GM23338 (cell line): ENCODE measurements around the gene LRIG1. TPM values are rescaled to one million over a fixed set of nuclear protein-coding genes. Genes with fewer than 3 reads are reported as not detected.

Experiments used
- ATAC-seq: fragments of 200-7000 bp; cut with Tn5 transposase; 3 replicates; pipeline ENCODE4 v1.9.1; 2020
- DNase-seq: peaks from one replicate; pipeline ENCODE4 v3.0.0-alpha.2; 2015; ENCODE audit warnings: low spot score
- H2AFZ ChIP-seq: fragments of 200-600 bp; sonication (generic); 2 replicates; pipeline ENCODE4 v1.8.0; 2016; ENCODE audit warnings: antibody characterized with exemption, mild to moderate bottlenecking, moderate library complexity
- H3F3A ChIP-seq: fragments of 200-600 bp; sonication (generic); replicated peaks from 2 replicates; pipeline ENCODE4 v1.8.0; 2017; ENCODE audit warnings: antibody characterized with exemption, mixed run types, low read depth
- H3K27ac ChIP-seq: fragments of 200-600 bp; sonication (generic); 2 replicates; pipeline ENCODE4 v1.6.1; 2016; ENCODE audit warnings: low read depth
- H3K27me3 ChIP-seq: fragments of 200-600 bp; sonication (generic); 2 replicates; pipeline ENCODE4 v1.8.0; 2016; ENCODE audit warnings: mild to moderate bottlenecking, mixed run types, moderate library complexity; ENCODE audit not compliant: insufficient read depth
- H3K36me3 ChIP-seq: fragments of 200-600 bp; sonication (generic); 2 replicates; pipeline ENCODE4 v1.8.0; 2016; ENCODE audit warnings: mild to moderate bottlenecking; ENCODE audit not compliant: insufficient read depth
- H3K4me1 ChIP-seq: fragments of 200-600 bp; sonication (generic); 2 replicates; pipeline ENCODE4 v1.8.0; 2016; ENCODE audit warnings: mild to moderate bottlenecking, moderate library complexity; ENCODE audit not compliant: insufficient read depth
- H3K4me2 ChIP-seq: fragments of 200-600 bp; sonication (generic); 2 replicates; pipeline ENCODE4 v1.7.1; 2017; ENCODE audit warnings: mixed run types
- H3K4me3 ChIP-seq: fragments of 200-600 bp; sonication (generic); 2 replicates; pipeline ENCODE4 v1.6.1; 2016; ENCODE audit warnings: mixed run types
- H3K79me2 ChIP-seq: fragments of 200-600 bp; sonication (generic); replicated peaks from 2 replicates; pipeline ENCODE4 v1.8.0; 2017; ENCODE audit warnings: mild to moderate bottlenecking; ENCODE audit not compliant: insufficient read depth
- H3K9me2 ChIP-seq: fragments of 200-600 bp; sonication (generic); 2 replicates; pipeline ENCODE4 v1.8.0; 2017; ENCODE audit not compliant: insufficient read depth
- H4K20me1 ChIP-seq: fragments of 200-600 bp; sonication (generic); replicated peaks from 2 replicates; pipeline ENCODE4 v1.8.0; 2017; ENCODE audit warnings: mild to moderate bottlenecking; ENCODE audit not compliant: insufficient read depth
- H3K27ac Mint-ChIP-seq: 2 replicates; pipeline ENCODE4 v1.8.0; 2020; ENCODE audit warnings: inconsistent platforms, mild to moderate bottlenecking, moderate library complexity, mixed read lengths
- H3K27me3 Mint-ChIP-seq: 3 replicates; pipeline ENCODE4 v1.8.0; 2022; ENCODE audit warnings: low read depth, mild to moderate bottlenecking, moderate library complexity, mixed read lengths, inconsistent platforms; ENCODE audit not compliant: insufficient read depth, poor library complexity
- H3K36me3 Mint-ChIP-seq: 3 replicates; pipeline ENCODE4 v1.8.0; 2021; ENCODE audit warnings: low read depth, mild to moderate bottlenecking, inconsistent platforms, moderate library complexity, mixed read lengths
- H3K4me1 Mint-ChIP-seq: 3 replicates; pipeline ENCODE4 v1.8.0; 2020; ENCODE audit warnings: mild to moderate bottlenecking, inconsistent platforms, mixed read lengths
- H3K4me3 Mint-ChIP-seq: 3 replicates; pipeline ENCODE4 v1.8.0; 2021; ENCODE audit warnings: moderate library complexity, mild to moderate bottlenecking, inconsistent platforms, mixed read lengths
- H3K9me3 Mint-ChIP-seq: 3 replicates; pipeline ENCODE4 v1.8.0; 2020; ENCODE audit warnings: moderate library complexity, mild to moderate bottlenecking, inconsistent platforms, mixed read lengths
- CTCF ChIP-seq, 2 experiments: fragments of 200-600 bp in 1 of 2; sonication (generic) in 1 of 2; conservative IDR thresholded peaks; 2 replicates each; pipeline versions ENCODE4 v1.5.1 to v1.6.1; 2016 to 2017; ENCODE audit warnings: antibody characterized with exemption in 2 of 2, low read depth in 2 of 2, mild to moderate bottlenecking in 2 of 2, moderate library complexity in 1 of 2
- ETS1 ChIP-seq: IDR thresholded peaks from 2 replicates; pipeline ENCODE4 v1.6.1; 2016; ENCODE audit warnings: antibody characterized with exemption
- EZH2phosphoT487 ChIP-seq: fragments of 200-600 bp; sonication (generic); IDR thresholded peaks from one replicate; pipeline ENCODE4 v1.8.1; 2018; ENCODE audit warnings: antibody characterized with exemption; ENCODE audit not compliant: unreplicated experiment
- NANOG ChIP-seq: IDR thresholded peaks from 2 replicates; pipeline ENCODE4 v1.6.1; 2016; ENCODE audit warnings: antibody characterized with exemption, borderline replicate concordance
- POLR2AphosphoS5 ChIP-seq: IDR thresholded peaks from 2 replicates; pipeline ENCODE4 v1.6.1; 2016; ENCODE audit warnings: antibody characterized with exemption, low read depth
- REST ChIP-seq: IDR thresholded peaks from one replicate; pipeline ENCODE4 v1.6.1; 2018; ENCODE audit warnings: antibody characterized with exemption; ENCODE audit not compliant: unreplicated experiment
- STAT1 ChIP-seq: IDR thresholded peaks from one replicate; pipeline ENCODE4 v1.6.1; 2016; ENCODE audit warnings: antibody characterized with exemption; ENCODE audit not compliant: unreplicated experiment
- ZNF114 ChIP-seq: fragments of 250-450 bp; sonication (Bioruptor Pico); IDR thresholded peaks from 2 replicates; pipeline ENCODE4 v1.5.0; 2020; ENCODE audit warnings: mild to moderate bottlenecking, moderate library complexity
- ZNF331 ChIP-seq: fragments of 250-450 bp; sonication (Bioruptor Pico); IDR thresholded peaks from 2 replicates; pipeline ENCODE4 v1.5.0; 2020; ENCODE audit warnings: low read depth, mild to moderate bottlenecking, moderate library complexity
- polyA plus RNA-seq: library from polyadenylated mRNA; unstranded; fragments of >200 nt; fragmentation: Nextera tagmentation; extraction: Ambion mirVana; gene quantifications from 2 replicates; pipeline ENCODE4 v1.2.1, GENCODE V29; 2016
- total RNA-seq: library from RNA; depleted of rRNA; stranded (reverse); fragments of >200 nt; shearing (Covaris generic); gene quantifications from 2 replicates; pipeline ENCODE4 v1.2.3, GENCODE V29; 2014

Gene LRIG1
- total and polyA plus RNA-seq, 2 experiments from 2014 or later = 40.0 to 134 TPM

- Histone ChIP-seq H3K36me3 (no peaks in the 10 kb centered on the region), H2AFZ (no peak overlapping the region), H3K9me2 (no peaks in the 10 kb centered on the region), H3K4me1 (peaks cover 95% of the 10 kb centered on the region), H3K27me3 (no peaks in the 10 kb centered on the region), H4K20me1 (peaks cover 29% of the 10 kb centered on the region; the same call in 1 of the 2 replicates), H3K4me3 (peak overlapping the region; percentile 8; the same call in 1 of the 2 replicates), H3K4me2 (peak overlapping the region; percentile 89), H3K79me2 (peaks cover 100% of the 10 kb centered on the region), H3F3A (0 out of 2 replicates have a peak, but pooled peaks cover 4% of the 10 kb centered on the region), H3K27ac (no peak overlapping the region)
- H3K27ac Mint-ChIP-seq = no peak overlapping the region
- peaks cover 92% of the 10 kb centered on the region for H3K4me1 Mint-ChIP-seq
- ATAC-seq (no peak), DNase-seq (no peak)
- H3K27me3 Mint-ChIP-seq = peaks cover 7% of the 10 kb centered on the region
- peaks cover 12% of the 10 kb centered on the region; the same call in 2 of the 3 replicates for H3K36me3 Mint-ChIP-seq
- H3K4me3 Mint-ChIP-seq = peak overlapping the region; percentile 41; the same call in 2 of the 3 replicates
- H3K9me3 Mint-ChIP-seq = no peaks in the 10 kb centered on the region
- no peak for TF ChIP-seq CTCF (conservative IDR thresholded peaks at IDR 0.05; ENCODE audit: low read depth in 2 of 2)
- no peak for TF ChIP-seq POLR2AphosphoS5
- TF ChIP-seq ETS1 = no peak
- no peak for TF ChIP-seq ZNF331 (CRISPR knock-in tag)
Measured at GRCh38 chr3:66490214-66490613, 10.6 kb downstream of the LRIG1 start.

GRCh38 chr3:66489581-66489980, 11.2 kb downstream of the LRIG1 start:
- peaks cover 29% of the 10 kb centered on the region; the same call in 1 of the 2 replicates for H4K20me1 ChIP-seq
- peak overlapping the region; percentile 89; the same call in 1 of the 2 replicates for H3K4me2 ChIP-seq
- Mint-ChIP-seq H3K27me3 (peaks cover 7% of the 10 kb centered on the region), H3K4me1 (peaks cover 89% of the 10 kb centered on the region), H3K36me3 (peaks cover 14% of the 10 kb centered on the region; the same call in 2 of the 3 replicates), H3K9me3 (no peaks in the 10 kb centered on the region), H3K27ac (no peak overlapping the region; the same call in 1 of the 2 replicates), H3K4me3 (no peak overlapping the region)
- no peaks in the 10 kb centered on the region for H3K36me3 ChIP-seq
- no peak for ATAC-seq
- peaks cover 100% of the 10 kb centered on the region for H3K79me2 ChIP-seq
- no peaks in the 10 kb centered on the region for H3K27me3 ChIP-seq
- H3F3A ChIP-seq = 0 out of 2 replicates have a peak, but pooled peaks cover under 1% of the 10 kb centered on the region
- H3K27ac ChIP-seq = no peak overlapping the region
- H3K4me3 ChIP-seq = no peak overlapping the region
- H3K4me1 ChIP-seq = peaks cover 95% of the 10 kb centered on the region
- H3K9me2 ChIP-seq = no peaks in the 10 kb centered on the region
- DNase-seq = no peak
- H2AFZ ChIP-seq = no peak overlapping the region
- TF ChIP-seq POLR2AphosphoS5 = no peak
- TF ChIP-seq ZNF114 (CRISPR knock-in tag) = no peak
- no peak for TF ChIP-seq NANOG
- TF ChIP-seq STAT1 = no peak
- no peak for TF ChIP-seq CTCF (conservative IDR thresholded peaks at IDR 0.05; ENCODE audit: low read depth in 2 of 2)
- TF ChIP-seq ZNF331 (CRISPR knock-in tag) = no peak
- TF ChIP-seq EZH2phosphoT487 = no peak
- TF ChIP-seq REST = no peak
